ENCODE measurements around the gene RNF138.
"Not testable (repeated sequence)": the region's sequence is repeated elsewhere in the genome, so short reads cannot be mapped to it uniquely, and the experiment has no call there.

Gene RNF138

GRCh38 chr18:32091724-32092421 is at the start of gene RNF138:
TSS of gene RNF138 (plus strand) at chr18:32091874. CDS start at chr18:32092777, 903 bp downstream.
- DNase-seq (ENCODE audit: low spot score), result peak; percentile 87

- DNase-seq (ENCODE audit: low spot score), result no peak
These were observed 49.3 kb upstream of the RNF138 start for GRCh38 chr18:32042337-32042736.

GRCh38 chr18:32048507-32049091 is 43.1 kb upstream of the RNF138 start:
- DNase-seq (ENCODE audit: low spot score), result peak; percentile 75

- no peak for DNase-seq (ENCODE audit: low spot score)
These were observed 42.1 kb upstream of the RNF138 start for GRCh38 chr18:32049393-32050171.

GRCh38 chr18:32056613-32057358 is 34.9 kb upstream of the RNF138 start:
- DNase-seq (ENCODE audit: low spot score), result no peak

- DNase-seq (ENCODE audit: low spot score), result no peak
These were observed 34.0 kb upstream of the RNF138 start for GRCh38 chr18:32057624-32058165.

GRCh38 chr18:32060026-32060425 is 31.6 kb upstream of the RNF138 start:
- DNase-seq (ENCODE audit: low spot score), result no peak

- no peak for DNase-seq (ENCODE audit: low spot score)
These were observed 24.1 kb upstream of the RNF138 start for GRCh38 chr18:32067375-32068167.

GRCh38 chr18:32072321-32072720 is 19.4 kb upstream of the RNF138 start:
- peak; percentile 22 for DNase-seq (ENCODE audit: low spot score)

GRCh38 chr18:32074206-32074605 is 17.5 kb upstream of the RNF138 start:
- DNase-seq (ENCODE audit: low spot score), result no peak

- no peak for DNase-seq (ENCODE audit: low spot score)
These were observed 12.8 kb upstream of the RNF138 start for GRCh38 chr18:32078845-32079244.

GRCh38 chr18:32081881-32082280 is 9.8 kb upstream of the RNF138 start:
- DNase-seq (ENCODE audit: low spot score), result peak; percentile 42

- no peak for DNase-seq (ENCODE audit: low spot score)
These were observed 7.9 kb upstream of the RNF138 start for GRCh38 chr18:32083781-32084180.

- DNase-seq (ENCODE audit: low spot score), result peak; percentile 9
These were observed 4.8 kb upstream of the RNF138 start for GRCh38 chr18:32086881-32087280.

GRCh38 chr18:32090831-32091230 is 843 bp upstream of the RNF138 start:
- DNase-seq (ENCODE audit: low spot score), result not testable (repeated sequence)

GRCh38 chr18:32091325-32091723 is 350 bp upstream of the RNF138 start:
- DNase-seq (ENCODE audit: low spot score), result no peak

- peak; percentile 100 for DNase-seq (ENCODE audit: low spot score)
These were observed 888 bp downstream of the RNF138 start for GRCh38 chr18:32092422-32093101.

- peak; percentile 76 for DNase-seq (ENCODE audit: low spot score)
These were observed 1.4 kb downstream of the RNF138 start for GRCh38 chr18:32093102-32093511.

GRCh38 chr18:32093523-32093922 is 1.8 kb downstream of the RNF138 start:
- DNase-seq (ENCODE audit: low spot score), result peak; percentile 20

GRCh38 chr18:32095192-32095899 is 3.7 kb downstream of the RNF138 start:
- no peak for DNase-seq (ENCODE audit: low spot score)

Measured in GM03348 (cell line).